ENCODE results near the gene SFXN3.

GRCh38 chr10:100999742-101000126 is 31.3 kb upstream of the SFXN3 start, which contains the start of gene LZTS2:
- TF ChIP-seq, protein P1, sequence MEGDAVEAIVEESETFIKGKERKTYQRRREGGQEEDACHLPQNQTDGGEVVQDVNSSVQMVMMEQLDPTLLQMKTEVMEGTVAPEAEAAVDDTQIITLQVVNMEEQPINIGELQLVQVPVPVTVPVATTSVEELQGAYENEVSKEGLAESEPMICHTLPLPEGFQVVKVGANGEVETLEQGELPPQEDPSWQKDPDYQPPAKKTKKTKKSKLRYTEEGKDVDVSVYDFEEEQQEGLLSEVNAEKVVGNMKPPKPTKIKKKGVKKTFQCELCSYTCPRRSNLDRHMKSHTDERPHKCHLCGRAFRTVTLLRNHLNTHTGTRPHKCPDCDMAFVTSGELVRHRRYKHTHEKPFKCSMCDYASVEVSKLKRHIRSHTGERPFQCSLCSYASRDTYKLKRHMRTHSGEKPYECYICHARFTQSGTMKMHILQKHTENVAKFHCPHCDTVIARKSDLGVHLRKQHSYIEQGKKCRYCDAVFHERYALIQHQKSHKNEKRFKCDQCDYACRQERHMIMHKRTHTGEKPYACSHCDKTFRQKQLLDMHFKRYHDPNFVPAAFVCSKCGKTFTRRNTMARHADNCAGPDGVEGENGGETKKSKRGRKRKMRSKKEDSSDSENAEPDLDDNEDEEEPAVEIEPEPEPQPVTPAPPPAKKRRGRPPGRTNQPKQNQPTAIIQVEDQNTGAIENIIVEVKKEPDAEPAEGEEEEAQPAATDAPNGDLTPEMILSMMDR (IDR thresholded peaks at IDR 0.05), result no peak
- TF ChIP-seq ZNF263 (CRISPR knock-in tag; IDR thresholded peaks at IDR 0.05; ENCODE audit: low read depth) (no peak), TEAD1 (CRISPR knock-in tag; IDR thresholded peaks at IDR 0.05) (no peak), TCF7 (CRISPR knock-in tag; IDR thresholded peaks at IDR 0.05; ENCODE audit: low read depth) (no peak), NR1H2 (CRISPR knock-in tag; IDR thresholded peaks at IDR 0.05) (no peak), ZNF232 (CRISPR knock-in tag; IDR thresholded peaks at IDR 0.05) (no peak), ESRRA (CRISPR knock-in tag; IDR thresholded peaks at IDR 0.05; ENCODE audit: borderline replicate concordance) (no peak), ERG (CRISPR knock-in tag; IDR thresholded peaks at IDR 0.05) (no peak), FOXK1 (CRISPR knock-in tag; IDR thresholded peaks at IDR 0.05) (no peak), FOXJ3 (CRISPR knock-in tag; IDR thresholded peaks at IDR 0.05; ENCODE audit: borderline replicate concordance) (no peak)
- TF ChIP-seq, protein P2, sequence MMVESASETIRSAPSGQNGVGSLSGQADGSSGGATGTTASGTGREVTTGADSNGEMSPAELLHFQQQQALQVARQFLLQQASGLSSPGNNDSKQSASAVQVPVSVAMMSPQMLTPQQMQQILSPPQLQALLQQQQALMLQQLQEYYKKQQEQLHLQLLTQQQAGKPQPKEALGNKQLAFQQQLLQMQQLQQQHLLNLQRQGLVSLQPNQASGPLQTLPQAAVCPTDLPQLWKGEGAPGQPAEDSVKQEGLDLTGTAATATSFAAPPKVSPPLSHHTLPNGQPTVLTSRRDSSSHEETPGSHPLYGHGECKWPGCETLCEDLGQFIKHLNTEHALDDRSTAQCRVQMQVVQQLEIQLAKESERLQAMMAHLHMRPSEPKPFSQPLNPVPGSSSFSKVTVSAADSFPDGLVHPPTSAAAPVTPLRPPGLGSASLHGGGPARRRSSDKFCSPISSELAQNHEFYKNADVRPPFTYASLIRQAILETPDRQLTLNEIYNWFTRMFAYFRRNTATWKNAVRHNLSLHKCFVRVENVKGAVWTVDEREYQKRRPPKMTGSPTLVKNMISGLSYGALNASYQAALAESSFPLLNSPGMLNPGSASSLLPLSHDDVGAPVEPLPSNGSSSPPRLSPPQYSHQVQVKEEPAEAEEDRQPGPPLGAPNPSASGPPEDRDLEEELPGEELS (CRISPR knock-in tag; IDR thresholded peaks at IDR 0.05), result no peak
- TF ChIP-seq, protein P3, sequence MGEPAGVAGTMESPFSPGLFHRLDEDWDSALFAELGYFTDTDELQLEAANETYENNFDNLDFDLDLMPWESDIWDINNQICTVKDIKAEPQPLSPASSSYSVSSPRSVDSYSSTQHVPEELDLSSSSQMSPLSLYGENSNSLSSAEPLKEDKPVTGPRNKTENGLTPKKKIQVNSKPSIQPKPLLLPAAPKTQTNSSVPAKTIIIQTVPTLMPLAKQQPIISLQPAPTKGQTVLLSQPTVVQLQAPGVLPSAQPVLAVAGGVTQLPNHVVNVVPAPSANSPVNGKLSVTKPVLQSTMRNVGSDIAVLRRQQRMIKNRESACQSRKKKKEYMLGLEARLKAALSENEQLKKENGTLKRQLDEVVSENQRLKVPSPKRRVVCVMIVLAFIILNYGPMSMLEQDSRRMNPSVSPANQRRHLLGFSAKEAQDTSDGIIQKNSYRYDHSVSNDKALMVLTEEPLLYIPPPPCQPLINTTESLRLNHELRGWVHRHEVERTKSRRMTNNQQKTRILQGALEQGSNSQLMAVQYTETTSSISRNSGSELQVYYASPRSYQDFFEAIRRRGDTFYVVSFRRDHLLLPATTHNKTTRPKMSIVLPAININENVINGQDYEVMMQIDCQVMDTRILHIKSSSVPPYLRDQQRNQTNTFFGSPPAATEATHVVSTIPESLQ (CRISPR knock-in tag; IDR thresholded peaks at IDR 0.05), result no peak
- TF ChIP-seq, protein P4, sequence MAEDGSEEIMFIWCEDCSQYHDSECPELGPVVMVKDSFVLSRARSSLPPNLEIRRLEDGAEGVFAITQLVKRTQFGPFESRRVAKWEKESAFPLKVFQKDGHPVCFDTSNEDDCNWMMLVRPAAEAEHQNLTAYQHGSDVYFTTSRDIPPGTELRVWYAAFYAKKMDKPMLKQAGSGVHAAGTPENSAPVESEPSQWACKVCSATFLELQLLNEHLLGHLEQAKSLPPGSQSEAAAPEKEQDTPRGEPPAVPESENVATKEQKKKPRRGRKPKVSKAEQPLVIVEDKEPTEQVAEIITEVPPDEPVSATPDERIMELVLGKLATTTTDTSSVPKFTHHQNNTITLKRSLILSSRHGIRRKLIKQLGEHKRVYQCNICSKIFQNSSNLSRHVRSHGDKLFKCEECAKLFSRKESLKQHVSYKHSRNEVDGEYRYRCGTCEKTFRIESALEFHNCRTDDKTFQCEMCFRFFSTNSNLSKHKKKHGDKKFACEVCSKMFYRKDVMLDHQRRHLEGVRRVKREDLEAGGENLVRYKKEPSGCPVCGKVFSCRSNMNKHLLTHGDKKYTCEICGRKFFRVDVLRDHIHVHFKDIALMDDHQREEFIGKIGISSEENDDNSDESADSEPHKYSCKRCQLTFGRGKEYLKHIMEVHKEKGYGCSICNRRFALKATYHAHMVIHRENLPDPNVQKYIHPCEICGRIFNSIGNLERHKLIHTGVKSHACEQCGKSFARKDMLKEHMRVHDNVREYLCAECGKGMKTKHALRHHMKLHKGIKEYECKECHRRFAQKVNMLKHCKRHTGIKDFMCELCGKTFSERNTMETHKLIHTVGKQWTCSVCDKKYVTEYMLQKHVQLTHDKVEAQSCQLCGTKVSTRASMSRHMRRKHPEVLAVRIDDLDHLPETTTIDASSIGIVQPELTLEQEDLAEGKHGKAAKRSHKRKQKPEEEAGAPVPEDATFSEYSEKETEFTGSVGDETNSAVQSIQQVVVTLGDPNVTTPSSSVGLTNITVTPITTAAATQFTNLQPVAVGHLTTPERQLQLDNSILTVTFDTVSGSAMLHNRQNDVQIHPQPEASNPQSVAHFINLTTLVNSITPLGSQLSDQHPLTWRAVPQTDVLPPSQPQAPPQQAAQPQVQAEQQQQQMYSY (CRISPR knock-in tag; IDR thresholded peaks at IDR 0.05), result no peak
- TF ChIP-seq, protein P5, sequence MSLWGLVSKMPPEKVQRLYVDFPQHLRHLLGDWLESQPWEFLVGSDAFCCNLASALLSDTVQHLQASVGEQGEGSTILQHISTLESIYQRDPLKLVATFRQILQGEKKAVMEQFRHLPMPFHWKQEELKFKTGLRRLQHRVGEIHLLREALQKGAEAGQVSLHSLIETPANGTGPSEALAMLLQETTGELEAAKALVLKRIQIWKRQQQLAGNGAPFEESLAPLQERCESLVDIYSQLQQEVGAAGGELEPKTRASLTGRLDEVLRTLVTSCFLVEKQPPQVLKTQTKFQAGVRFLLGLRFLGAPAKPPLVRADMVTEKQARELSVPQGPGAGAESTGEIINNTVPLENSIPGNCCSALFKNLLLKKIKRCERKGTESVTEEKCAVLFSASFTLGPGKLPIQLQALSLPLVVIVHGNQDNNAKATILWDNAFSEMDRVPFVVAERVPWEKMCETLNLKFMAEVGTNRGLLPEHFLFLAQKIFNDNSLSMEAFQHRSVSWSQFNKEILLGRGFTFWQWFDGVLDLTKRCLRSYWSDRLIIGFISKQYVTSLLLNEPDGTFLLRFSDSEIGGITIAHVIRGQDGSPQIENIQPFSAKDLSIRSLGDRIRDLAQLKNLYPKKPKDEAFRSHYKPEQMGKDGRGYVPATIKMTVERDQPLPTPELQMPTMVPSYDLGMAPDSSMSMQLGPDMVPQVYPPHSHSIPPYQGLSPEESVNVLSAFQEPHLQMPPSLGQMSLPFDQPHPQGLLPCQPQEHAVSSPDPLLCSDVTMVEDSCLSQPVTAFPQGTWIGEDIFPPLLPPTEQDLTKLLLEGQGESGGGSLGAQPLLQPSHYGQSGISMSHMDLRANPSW (CRISPR knock-in tag; conservative IDR thresholded peaks at IDR 0.05; ENCODE audit: low read depth), result no peak

Measured in WTC11 (cell line).